GM23338 (cell line): ENCODE measurements around the gene USP6NL. TPM values are rescaled to one million over a fixed set of nuclear protein-coding genes. Genes with fewer than 3 reads are reported as not detected.

Source experiments
- CTCF ChIP-seq, 2 experiments: fragments of 200-600 bp in 1 of 2; sonication (generic) in 1 of 2; conservative IDR thresholded peaks; 2 replicates each; pipeline versions ENCODE4 v1.5.1 to v1.6.1; 2016 to 2017; ENCODE audit warnings: antibody characterized with exemption in 2 of 2, low read depth in 2 of 2, mild to moderate bottlenecking in 2 of 2, moderate library complexity in 1 of 2
- ETS1 ChIP-seq: IDR thresholded peaks from 2 replicates; pipeline ENCODE4 v1.6.1; 2016; ENCODE audit warnings: antibody characterized with exemption
- EZH2 ChIP-seq: fragments of 200-600 bp; sonication (generic); IDR thresholded peaks from one replicate; pipeline ENCODE4 v1.8.0; 2017; ENCODE audit warnings: antibody characterized with exemption, mild to moderate bottlenecking, low read depth; ENCODE audit not compliant: unreplicated experiment
- EZH2phosphoT487 ChIP-seq: fragments of 200-600 bp; sonication (generic); IDR thresholded peaks from one replicate; pipeline ENCODE4 v1.8.1; 2018; ENCODE audit warnings: antibody characterized with exemption; ENCODE audit not compliant: unreplicated experiment
- JUNB ChIP-seq: IDR thresholded peaks from one replicate; pipeline ENCODE4 v1.6.1; 2016; ENCODE audit warnings: antibody characterized with exemption; ENCODE audit not compliant: unreplicated experiment
- STAT1 ChIP-seq: IDR thresholded peaks from one replicate; pipeline ENCODE4 v1.6.1; 2016; ENCODE audit warnings: antibody characterized with exemption; ENCODE audit not compliant: unreplicated experiment
- ZNF462 ChIP-seq: fragments of 250-450 bp; sonication (Bioruptor Pico); IDR thresholded peaks from 2 replicates; pipeline ENCODE4 v1.5.0; 2020; ENCODE audit warnings: mild to moderate bottlenecking, moderate library complexity
- polyA plus RNA-seq: library from polyadenylated mRNA; unstranded; fragments of >200 nt; fragmentation: Nextera tagmentation; extraction: Ambion mirVana; gene quantifications from 2 replicates; pipeline ENCODE4 v1.2.1, GENCODE V29; 2016
- total RNA-seq: library from RNA; depleted of rRNA; stranded (reverse); fragments of >200 nt; shearing (Covaris generic); gene quantifications from 2 replicates; pipeline ENCODE4 v1.2.3, GENCODE V29; 2014

Gene USP6NL
- total and polyA plus RNA-seq, 2 experiments from 2014 or later = 8.1 to 29.7 TPM

GRCh38 chr10:11454160-11454559, 157.3 kb downstream of the USP6NL start (continued):
- TF ChIP-seq ZNF462 (CRISPR knock-in tag) (no peak), ETS1 (no peak), EZH2 (no peak), CTCF (conservative IDR thresholded peaks at IDR 0.05; ENCODE audit: low read depth in 2 of 2) (no peak), JUNB (no peak), STAT1 (no peak), EZH2phosphoT487 (no peak)
